Progenitor cell of endocrine pancreas (in vitro differentiated cells): ENCODE measurements around the gene ABI3BP. TPM values are rescaled to one million over a fixed set of nuclear protein-coding genes. Genes with fewer than 3 reads are reported as not detected.
A peak's percentile ranks its signal among the peaks of the same experiment; 100 is the strongest.

Source experiments
- DNase-seq: peaks from one replicate; pipeline ENCODE4 v3.0.0; 2021; ENCODE audit warnings: low spot score; ENCODE audit not compliant: unreplicated experiment
- H3K27ac Mint-ChIP-seq: 2 replicates; pipeline ENCODE4 v1.8.0; 2021; ENCODE audit warnings: mild to moderate bottlenecking, moderate library complexity, mixed read lengths
- H3K27me3 Mint-ChIP-seq: 2 replicates; pipeline ENCODE4 v1.8.0; 2021; ENCODE audit warnings: mixed read lengths
- H3K36me3 Mint-ChIP-seq: 2 replicates; pipeline ENCODE4 v1.8.0; 2022; ENCODE audit warnings: mixed read lengths; ENCODE audit not compliant: insufficient read depth
- H3K4me1 Mint-ChIP-seq: 2 replicates; pipeline ENCODE4 v1.8.0; 2021; ENCODE audit warnings: low read depth, mixed read lengths
- H3K4me3 Mint-ChIP-seq: 2 replicates; pipeline ENCODE4 v1.8.0; 2021; ENCODE audit warnings: low read depth, mild to moderate bottlenecking, moderate library complexity, mixed read lengths
- H3K9me3 Mint-ChIP-seq: 2 replicates; pipeline ENCODE4 v1.8.0; 2021; ENCODE audit warnings: low read depth, mixed read lengths
- CTCF ChIP-seq: fragments of 200-600 bp; sonication (generic); IDR thresholded peaks from one replicate; pipeline ENCODE4 v1.5.0; 2021; ENCODE audit warnings: antibody characterized with exemption, mild to moderate bottlenecking; ENCODE audit not compliant: unreplicated experiment
- total RNA-seq: library from RNA; stranded (reverse); gene quantifications from 2 replicates; pipeline ENCODE4 v1.2.1, GENCODE V29; 2021

Gene ABI3BP
- total RNA-seq, 1 donor from 2014 or later, result not detected

GRCh38 chr3:100803711-100804110 lies 189.5 kb downstream of the ABI3BP start:
- no peak overlapping the region for H3K27ac Mint-ChIP-seq
- TF ChIP-seq CTCF, result no peak
- H3K27me3 Mint-ChIP-seq, result peaks cover 5% of the 10 kb centered on the region
- H3K4me1 Mint-ChIP-seq, result no peaks in the 10 kb centered on the region
- no peaks in the 10 kb centered on the region for H3K9me3 Mint-ChIP-seq
- no peak overlapping the region for H3K4me3 Mint-ChIP-seq
- no peaks in the 10 kb centered on the region for H3K36me3 Mint-ChIP-seq
- DNase-seq, result no peak

GRCh38 chr3:100802126-100802525 lies 191.1 kb downstream of the ABI3BP start:
- H3K4me1 Mint-ChIP-seq, result no peaks in the 10 kb centered on the region
- H3K4me3 Mint-ChIP-seq, result no peak overlapping the region
- H3K27ac Mint-ChIP-seq, result no peak overlapping the region
- no peak for TF ChIP-seq CTCF
- no peaks in the 10 kb centered on the region for H3K9me3 Mint-ChIP-seq
- DNase-seq, result no peak
- H3K36me3 Mint-ChIP-seq, result no peaks in the 10 kb centered on the region
- H3K27me3 Mint-ChIP-seq, result peaks cover 5% of the 10 kb centered on the region

GRCh38 chr3:100798012-100798411 lies 195.2 kb downstream of the ABI3BP start:
- Mint-ChIP-seq H3K4me3 (no peak overlapping the region), H3K27me3 (no peaks in the 10 kb centered on the region), H3K27ac (no peak overlapping the region), H3K4me1 (no peaks in the 10 kb centered on the region), H3K36me3 (no peaks in the 10 kb centered on the region), H3K9me3 (no peaks in the 10 kb centered on the region)
- no peak for DNase-seq
- TF ChIP-seq CTCF, result no peak

GRCh38 chr3:100796556-100796955 lies 196.7 kb downstream of the ABI3BP start:
- DNase-seq, result no peak
- Mint-ChIP-seq H3K27ac (no peak overlapping the region), H3K9me3 (no peaks in the 10 kb centered on the region), H3K4me3 (no peak overlapping the region), H3K27me3 (no peaks in the 10 kb centered on the region), H3K4me1 (no peaks in the 10 kb centered on the region), H3K36me3 (no peaks in the 10 kb centered on the region)
- TF ChIP-seq CTCF, result peak; percentile 12

GRCh38 chr3:100789579-100789978 lies 203.6 kb downstream of the ABI3BP start:
- DNase-seq, result no peak
- no peaks in the 10 kb centered on the region for H3K36me3 Mint-ChIP-seq
- H3K9me3 Mint-ChIP-seq, result peaks cover 8% of the 10 kb centered on the region
- H3K4me3 Mint-ChIP-seq, result no peak overlapping the region
- H3K27me3 Mint-ChIP-seq, result no peaks in the 10 kb centered on the region
- H3K4me1 Mint-ChIP-seq, result no peaks in the 10 kb centered on the region
- no peak for TF ChIP-seq CTCF
- H3K27ac Mint-ChIP-seq, result no peak overlapping the region
